Activated effector memory CD4-positive, alpha-beta T cell treated with anti-CD3 and anti-CD28 coated beads, Interleukin-2, amount 50 U/mL, for 16 hours (primary cell): ENCODE results near the gene FYN.
"Not testable (repeated sequence)": the region's sequence is repeated elsewhere in the genome, so short reads cannot be mapped to it uniquely, and the experiment has no call there.

Experiments
- DNase-seq: peaks from one replicate; pipeline ENCODE4 v3.0.0-alpha.2; 2020

FYN gene

GRCh38 chr6:111646034-111646433 lies 227.2 kb downstream of the FYN start:
- no peak for DNase-seq

DNA sequence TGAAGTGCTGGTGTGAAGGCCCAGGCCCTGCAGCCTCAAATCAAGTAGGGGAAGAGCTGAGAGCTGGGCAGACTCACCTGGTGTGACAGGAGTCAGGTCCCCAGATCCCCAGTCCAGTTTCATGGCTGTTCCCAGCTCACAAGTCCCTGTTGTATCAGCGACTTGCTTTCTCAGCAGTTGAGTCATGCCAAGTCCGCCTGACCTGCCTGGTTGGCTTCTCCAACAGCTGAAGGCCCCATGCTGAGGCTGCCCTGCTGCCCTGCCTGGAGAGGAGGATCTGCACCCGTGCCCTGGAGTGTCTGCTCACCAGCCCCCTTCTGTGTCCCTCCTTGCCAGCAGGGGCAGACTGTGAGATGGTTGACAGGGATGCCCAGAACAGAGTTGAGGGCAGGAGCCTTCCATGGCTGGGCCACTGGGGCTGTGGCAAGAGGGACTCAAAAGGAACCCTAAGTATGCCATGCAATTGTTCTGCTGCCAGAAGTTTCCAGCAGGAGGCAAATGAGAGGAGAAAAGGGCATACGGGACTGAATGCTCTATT lies 228.3 kb downstream of the FYN start:
- DNase-seq: no peak

DNA sequence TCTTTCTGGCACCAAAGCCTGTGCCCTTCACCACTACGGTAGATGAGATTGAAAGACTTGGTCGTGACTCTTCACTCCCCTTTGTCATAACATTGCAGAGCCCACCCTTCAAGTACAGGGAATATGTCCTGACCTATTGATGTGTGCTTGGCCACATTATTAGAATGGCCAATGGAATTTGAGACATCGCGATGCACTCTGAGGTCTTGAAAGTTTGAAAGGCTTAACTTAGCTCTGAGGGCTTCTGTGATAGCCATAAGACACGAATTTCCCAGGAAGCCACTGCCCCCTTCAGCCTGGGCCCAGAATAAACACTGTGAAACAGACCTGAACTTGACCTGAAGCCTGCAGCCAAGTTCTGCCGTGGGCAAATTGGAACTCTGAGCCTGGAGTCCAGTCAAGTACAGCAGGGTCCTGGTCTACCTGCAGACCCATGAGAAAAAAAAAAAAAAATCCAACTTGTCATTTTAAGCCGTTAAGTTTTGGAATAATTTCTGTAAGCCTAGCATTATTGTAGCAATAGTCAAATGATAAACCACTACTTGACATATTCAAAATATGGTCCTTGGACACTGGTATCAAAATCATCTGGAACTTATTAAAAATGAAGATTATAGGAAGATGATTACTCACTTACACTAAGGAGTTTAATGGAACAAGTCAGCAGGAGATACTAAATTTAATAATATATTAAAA lies 230.6 kb downstream of the FYN start:
- DNase-seq: no peak

- no peak for DNase-seq
Measured at GRCh38 chr6:111639266-111639665, 234.0 kb downstream of the FYN start.

DNA sequence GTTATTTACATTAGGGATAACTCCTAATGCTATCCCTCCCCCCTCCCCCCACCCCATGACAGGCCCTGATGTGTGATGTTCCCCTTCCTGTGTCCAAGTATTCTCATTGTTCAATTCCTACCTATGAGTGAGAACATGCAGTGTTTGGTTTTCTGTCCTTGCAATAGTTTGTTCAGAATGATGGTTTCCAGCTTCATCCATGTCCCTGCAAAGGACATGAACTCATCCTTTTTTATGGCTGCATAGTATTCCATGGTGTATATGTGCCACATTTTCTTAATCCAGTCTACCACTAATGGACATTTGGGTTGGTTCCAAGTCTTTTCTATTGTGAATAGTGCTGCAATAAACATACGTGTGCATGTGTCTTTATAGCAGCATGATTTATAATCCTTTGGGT lies 238.3 kb downstream of the FYN start:
- DNase-seq: not testable (repeated sequence)

DNA sequence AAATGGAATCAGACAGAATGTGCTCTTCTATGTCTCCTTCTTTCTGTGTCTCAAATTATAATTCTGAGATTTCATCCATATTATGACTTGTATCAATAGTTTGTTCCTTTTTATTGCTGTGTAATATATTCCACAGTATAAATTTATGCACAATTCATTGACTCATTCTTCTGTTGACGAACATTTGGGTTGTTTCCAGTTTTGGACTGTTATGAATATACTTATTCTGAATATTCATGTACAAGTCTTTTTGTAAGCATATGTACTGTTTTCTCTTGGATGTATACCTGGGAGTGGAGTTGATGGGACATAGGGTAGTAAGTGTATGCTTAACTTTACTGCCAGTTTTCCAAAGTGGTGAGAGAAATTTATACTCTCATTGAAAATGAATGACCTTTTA lies 239.4 kb downstream of the FYN start:
- DNase-seq: no peak

- no peak for DNase-seq
Measured at GRCh38 chr6:111632468-111633247, 240.6 kb downstream of the FYN start.

DNA sequence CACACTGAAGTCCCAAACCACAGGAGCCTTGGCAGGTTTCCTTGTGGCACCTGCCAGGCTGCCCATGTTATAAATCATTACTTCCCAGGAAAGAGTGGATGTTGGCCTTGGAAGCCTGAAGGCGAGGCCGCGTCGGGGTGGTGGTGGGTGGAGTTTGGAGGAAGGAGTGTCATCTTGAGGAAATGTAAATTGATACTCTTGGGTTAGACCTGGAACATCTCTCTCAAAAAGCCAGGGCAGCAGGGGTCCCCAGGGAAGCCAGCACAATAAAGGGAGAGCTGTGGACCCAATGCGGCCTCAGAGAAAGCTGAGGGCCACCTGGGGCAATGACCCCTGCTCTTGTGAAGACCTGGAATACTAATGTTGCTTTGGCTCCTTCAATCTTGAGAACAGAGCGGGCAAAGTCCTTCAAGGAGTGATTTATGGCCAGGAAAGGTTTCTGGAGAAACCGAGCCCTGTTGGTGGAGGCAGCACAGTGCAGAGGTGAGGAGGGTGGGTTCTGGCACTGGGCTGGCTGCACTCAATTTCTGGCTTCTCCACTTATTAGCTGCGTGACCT lies 241.3 kb downstream of the FYN start:
- no peak for DNase-seq

DNA sequence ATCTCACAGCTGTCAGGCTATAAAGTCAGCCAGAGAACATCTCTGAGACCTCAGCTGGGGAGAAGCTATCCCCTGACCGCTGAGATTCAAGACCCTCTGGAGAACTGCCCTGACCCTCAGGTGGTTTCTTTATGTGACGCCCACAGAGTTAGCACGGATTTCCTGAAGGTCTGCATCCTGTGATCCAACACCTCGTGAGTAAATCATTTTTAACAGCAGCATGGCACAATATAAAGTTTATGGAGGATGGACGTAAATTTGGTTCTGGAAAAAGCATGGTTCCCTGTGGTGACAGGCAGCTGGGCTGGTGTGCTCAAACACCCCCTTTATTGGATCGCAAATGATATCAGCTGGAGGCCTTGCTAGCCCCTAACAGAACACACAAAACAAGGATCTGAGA lies 242.2 kb downstream of the FYN start:
- DNase-seq: no peak

- DNase-seq: no peak
Measured at GRCh38 chr6:111628142-111628850, 245.0 kb downstream of the FYN start.

DNA sequence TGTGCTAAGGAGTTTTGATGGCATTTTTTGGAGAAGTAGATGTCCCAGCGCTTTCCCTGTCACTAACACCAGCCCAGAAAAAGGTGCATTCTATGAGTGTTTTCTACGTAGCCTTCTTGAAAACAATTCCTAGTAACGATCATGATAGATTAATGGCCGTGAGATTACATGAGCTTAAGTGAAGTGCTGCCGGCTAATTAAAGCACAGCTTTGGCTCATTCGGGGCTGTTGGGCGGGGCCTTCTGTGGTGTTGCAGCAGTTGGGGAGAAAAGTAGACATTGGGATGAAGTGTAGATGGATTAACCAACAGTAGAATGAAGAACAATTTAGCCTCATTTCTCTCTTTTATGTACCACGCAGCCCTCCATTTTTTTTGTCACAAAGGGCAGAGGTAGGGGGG lies 246.8 kb downstream of the FYN start:
- DNase-seq: no peak

DNA sequence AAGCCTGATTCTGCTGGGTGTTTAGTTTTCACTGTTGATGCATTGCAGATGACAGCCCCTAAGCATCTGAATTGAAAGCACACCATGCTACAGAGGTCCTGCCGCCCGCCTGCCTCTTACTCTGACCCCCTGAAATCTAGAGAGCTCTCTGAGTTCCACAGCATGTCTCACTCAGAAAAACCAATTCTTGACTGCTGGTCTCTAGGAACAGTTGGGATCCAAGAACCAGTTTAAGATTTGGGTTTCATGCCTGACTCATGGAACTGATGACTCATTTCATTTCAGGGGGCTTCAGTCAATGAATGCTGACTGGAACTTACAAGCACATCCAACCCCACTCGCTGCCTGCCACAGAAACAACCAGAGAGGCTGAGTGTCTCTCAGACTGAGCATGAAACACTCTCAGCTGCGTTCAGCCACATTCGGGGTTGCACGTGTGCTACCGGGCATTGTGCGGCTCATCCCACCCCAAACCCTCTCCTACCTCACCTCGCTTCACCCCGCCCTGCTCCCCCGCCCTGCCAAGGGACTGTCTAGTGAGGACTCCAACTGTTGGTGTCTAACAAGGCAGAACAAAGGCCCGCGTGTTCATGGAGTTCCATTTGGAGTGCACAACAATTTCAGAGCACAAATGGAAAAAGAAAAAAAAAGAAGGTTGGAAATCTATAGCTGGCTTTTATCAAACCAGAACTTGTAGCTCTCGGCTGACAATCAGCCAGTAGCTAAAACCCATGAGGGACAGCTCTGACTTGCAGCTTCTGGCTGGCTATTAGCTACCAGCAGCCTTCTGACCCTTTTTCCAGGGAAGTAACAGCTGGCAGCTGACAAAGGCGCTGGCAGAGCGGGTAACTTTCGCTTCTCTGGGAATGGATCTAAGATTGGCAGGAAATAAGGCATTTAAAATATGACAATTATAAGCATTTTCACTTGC lies 247.5 kb downstream of the FYN start:
- DNase-seq: no peak

DNA sequence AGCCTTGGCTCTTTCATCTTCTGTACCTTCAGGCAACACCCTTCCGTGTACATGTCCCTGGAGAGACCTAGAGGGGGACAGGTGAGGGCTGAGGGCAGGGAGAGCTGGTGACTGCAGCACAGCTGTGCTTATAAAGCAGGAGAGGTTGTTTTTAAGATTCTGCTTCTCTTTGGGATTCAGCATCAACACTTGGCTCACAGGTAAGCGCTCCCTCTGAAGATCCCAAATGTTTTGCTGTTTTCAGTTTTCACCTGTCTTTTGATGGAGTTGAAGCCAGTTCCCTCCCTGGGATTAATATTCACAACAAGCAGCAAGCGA lies 248.2 kb downstream of the FYN start:
- DNase-seq: no peak

GRCh38 chr6:111624401-111625098 lies 248.7 kb downstream of the FYN start:
- DNase-seq: no peak

DNA sequence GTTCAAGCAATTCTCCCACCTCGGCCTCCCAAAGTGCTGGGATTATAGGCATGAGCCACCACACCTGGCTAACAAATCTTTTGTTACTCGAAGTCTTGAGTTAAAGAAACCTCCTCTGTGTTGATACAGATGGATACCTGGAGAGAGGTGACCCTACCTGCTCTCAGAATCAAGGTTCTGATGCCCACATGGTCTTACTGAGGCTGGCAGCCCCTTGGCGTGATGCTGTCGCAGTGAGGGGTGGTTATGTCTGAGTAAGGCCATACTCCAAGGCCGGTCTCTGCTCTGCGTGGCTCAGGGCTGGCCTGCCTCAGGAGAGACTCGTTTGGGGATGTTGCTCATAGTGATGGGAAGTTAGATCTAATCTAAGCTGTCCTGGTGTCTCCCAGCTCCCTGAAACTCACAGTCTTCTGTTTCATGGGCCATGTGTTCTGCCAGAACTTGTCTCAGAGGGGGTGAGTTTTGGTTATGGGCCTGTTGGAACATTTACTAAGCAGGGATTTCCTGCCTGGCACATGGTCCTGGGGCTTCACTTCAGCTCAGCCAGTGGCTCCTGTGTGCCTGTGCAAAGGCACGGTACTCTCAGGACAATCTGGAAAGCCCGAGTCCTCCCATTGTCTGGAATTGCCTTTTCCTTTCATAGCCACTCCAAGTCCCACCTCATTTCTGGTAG lies 250.1 kb downstream of the FYN start:
- DNase-seq: no peak

DNA sequence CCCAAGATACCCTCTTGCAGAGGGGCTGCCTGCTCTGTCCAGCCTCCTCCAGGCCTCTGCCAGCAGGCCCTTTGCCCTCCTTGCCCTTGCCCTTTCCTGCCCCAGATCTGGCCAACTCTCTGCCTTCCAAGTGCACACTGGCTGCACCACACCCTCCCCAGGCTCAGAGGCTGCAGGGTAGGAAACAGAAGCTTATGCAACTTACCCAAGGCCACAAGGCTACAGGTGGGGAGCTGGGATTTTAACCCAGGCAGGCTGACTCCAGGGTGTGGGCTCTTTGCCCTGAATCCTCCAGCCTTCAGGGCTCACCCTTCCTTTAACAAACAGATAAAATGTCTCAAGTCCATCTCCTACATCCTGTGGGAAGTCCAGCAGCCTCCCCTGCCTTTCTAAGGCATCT lies 253.1 kb downstream of the FYN start:
- no peak for DNase-seq

- no peak for DNase-seq
Measured at GRCh38 chr6:111618407-111618806, 254.8 kb downstream of the FYN start.

DNA sequence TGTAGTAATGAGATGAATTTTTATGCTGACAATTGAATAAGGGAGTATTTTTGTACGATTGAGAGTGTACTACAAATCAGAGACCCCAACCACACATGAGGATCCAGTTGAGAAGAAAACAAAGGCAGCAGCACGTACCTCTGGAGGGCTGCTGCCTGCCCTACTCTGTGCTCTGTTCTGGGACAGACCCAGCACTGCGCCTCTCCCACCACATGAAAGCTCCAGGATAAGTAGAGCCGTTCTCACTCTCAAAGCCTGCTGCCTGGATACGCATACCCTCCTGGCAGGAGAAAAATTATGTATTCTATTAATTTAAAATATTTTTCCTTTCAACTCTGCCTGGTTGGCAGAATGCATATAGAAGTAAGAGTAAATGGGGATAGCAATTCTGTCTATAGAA lies 256.1 kb downstream of the FYN start:
- DNase-seq: no peak

- no peak for DNase-seq
Measured at GRCh38 chr6:111615916-111616612, 257.2 kb downstream of the FYN start.

DNA sequence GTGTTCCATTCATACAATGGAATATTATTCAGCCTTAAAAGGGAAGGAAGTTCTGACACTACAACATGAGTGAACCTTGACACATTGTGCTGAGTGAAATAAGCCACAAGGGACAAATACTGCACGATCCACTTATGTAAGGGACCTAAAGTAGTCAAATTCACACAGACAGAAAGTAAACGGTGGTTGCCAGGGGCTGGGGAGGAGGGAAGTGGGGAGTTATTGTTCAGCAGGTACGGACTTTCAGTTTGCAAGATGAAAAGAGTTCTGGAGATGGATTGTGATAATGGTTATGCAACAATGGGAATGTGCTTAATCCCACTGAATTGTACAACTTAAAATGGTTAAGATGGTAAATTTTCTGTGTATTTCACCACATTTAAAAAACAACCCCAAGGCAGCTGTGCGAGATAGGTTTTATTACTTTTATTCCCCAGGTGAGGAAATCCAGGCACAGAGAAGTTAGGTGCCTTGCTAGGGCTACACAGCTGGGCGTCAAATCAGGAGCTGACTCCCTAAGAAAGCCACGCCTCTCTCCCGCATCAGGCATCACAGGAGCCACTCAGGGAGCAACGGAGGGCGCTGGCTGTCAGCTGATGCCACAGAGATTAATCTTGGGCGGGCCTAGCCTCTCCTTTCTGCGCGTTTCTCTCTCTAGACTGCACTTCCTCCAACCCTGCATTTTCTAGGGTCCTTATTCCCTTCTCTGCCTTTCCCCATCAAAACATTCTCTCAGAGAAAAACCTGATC lies 258.2 kb downstream of the FYN start:
- no peak for DNase-seq
